OCI-M2 (cell line): ENCODE results near the gene SYT7.

Experiments
- DNase-seq: peaks from one replicate; lab custom pipeline; 2025; ENCODE audit not compliant: unreplicated experiment; lab: John Stamatoyannopoulos, UW

SYT7 gene

DNA sequence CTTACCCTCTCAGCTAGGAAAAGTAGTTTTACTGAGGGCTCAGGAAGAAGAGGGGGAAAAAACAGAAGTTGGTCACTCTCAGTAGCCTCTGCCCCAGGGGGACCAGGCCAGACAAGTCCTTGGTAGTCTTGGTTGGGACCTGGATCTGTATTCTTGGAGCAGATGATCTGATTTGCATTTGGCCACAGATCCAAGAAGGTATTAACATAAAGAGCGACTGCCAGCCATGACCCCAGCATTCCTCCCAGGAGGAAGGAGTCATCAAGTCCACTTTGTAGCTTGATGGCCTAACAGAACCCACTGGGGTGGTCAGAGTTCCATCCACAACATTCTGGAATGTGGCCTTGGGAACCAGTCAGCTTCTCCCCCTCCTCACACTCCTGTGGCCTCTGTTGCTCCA, 78.4 kb downstream of the SYT7 start:
- no peak for DNase-seq

DNA sequence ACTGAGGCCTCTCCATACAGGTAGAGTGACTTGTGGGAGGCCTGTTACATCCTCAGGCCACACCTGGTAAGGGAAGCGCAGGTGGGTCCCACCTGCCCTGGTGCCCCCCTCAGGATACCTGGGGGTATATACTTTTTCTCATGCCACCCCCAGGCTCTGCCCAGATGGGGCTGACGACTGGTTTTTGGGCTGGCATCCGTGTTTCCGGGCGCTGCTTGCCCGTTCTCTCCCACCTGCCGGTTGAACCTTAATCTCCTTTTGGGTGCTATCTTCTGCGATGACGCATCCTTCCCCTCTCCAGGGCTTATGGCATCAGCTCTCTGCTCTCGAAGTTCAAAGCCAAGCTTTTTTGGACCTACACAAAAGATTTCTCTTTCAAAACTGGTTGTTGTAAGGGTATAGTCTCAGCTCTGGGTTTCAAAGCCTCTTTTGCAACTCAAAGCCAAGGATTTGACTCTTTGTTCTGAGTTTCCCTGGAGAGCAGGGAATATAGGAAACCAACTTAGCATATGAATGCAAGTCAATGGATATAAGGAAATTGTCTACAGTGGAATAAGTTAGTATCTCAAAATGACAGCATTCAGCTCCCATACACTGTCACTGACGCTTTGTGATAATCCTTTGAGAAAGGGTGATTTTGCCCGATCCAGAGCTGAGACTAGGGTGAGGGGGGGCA, 80.9 kb downstream of the SYT7 start:
- no peak for DNase-seq

DNA sequence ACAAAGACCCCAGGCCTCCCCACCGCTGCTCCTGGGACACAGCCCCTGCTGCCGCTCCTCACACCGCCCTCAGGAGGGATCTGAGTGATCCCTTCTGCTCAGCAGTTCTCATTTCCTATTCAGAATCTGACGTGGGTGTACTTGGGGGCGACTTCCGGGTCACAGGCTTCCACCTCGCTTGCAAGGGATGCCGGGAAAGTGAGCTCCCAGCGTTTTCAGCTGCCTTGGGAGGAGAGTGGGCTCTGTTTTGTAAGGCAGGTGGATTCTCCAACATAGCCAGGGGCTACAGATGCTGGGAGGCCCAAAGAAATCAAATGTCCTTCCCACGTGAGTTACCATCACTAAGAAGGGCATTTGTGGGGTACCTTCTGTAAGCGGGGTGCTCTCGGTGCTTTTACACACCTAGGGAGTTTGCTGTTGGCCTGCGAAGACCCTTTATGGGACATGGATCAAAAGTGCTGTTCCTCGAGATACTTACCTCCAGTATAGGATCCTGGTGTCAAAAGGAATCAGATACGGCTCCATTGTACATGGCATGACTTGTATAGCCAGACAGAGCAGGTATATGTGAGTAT, 82.0 kb downstream of the SYT7 start:
- no peak for DNase-seq

DNA sequence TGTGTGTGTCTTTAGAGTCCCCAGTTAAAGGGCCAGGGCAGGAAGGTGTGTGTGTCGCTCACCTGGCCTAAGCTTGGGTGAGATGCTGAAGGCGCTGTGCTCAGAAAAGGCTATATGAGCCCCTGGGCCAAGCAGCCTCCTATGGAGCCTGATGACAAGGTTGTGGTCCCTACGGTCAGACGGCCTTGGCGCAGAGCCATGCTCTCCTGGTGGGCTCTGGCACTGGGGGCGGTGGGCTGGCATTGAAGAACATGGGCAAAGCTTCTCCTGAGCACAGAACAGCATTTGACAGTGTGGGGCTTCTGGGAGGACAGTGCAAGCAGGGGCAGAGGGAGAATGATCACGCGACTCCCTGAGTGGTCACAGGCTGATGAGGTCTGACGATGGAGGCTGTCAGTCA, 83.0 kb downstream of the SYT7 start:
- no peak for DNase-seq

DNA sequence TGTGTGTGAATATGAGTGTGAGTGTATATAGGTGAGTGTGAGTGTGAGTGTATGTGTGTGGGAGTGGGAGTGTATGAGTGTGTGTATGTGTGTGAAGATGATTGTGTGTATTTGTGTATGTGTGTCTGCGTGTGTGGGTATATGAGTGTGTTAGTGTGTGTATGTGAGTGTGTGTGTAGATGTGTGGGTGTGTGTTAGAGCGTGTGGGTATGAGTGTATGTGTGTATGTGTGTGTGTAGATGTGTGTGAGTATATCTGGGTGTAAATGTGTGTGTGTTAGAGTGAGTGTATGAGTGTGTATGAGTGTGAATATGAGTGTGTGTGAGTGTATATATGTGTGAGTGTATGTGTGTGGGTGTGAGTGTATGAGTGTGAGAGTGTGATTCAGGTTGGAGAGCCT, 83.4 kb downstream of the SYT7 start:
- DNase-seq, result no peak

DNA sequence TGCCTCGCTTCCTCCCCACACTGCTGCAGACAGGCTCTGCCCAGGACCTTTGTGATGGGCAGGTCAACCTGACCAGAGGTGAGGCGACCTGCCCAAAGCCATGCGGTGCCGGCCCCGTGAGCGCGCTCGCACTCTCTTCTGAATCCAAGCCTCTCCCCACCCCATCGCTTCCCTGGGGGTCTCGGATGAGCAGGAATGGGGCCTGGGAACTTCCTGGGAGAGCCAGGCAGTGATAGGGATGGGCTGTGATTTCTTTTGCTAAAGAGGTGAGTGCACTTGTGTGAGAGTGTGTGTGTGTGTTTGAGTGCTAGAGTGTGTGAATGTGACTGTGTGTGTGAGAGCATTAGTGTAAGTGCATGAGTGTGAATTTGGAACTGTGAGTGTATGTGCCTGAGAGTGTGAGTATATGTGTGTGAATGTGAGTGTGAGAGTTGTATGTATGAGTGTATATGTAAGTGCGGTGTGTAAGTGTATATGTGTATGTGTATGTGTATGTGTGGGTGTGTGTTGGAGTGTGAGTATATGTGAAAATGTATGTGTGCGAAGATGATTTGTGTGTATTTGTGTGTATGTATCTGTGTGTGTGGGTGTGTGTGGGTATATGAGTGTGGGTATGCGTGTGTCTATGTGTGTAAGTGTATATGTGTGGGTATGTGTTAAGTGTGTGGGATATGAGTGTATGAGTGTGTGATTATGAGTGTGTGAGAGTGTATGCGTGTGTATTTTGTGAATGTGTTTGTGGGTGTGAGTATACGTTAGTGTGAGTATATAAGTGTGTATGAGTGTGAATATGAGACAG, 84.1 kb downstream of the SYT7 start:
- no peak for DNase-seq

DNA sequence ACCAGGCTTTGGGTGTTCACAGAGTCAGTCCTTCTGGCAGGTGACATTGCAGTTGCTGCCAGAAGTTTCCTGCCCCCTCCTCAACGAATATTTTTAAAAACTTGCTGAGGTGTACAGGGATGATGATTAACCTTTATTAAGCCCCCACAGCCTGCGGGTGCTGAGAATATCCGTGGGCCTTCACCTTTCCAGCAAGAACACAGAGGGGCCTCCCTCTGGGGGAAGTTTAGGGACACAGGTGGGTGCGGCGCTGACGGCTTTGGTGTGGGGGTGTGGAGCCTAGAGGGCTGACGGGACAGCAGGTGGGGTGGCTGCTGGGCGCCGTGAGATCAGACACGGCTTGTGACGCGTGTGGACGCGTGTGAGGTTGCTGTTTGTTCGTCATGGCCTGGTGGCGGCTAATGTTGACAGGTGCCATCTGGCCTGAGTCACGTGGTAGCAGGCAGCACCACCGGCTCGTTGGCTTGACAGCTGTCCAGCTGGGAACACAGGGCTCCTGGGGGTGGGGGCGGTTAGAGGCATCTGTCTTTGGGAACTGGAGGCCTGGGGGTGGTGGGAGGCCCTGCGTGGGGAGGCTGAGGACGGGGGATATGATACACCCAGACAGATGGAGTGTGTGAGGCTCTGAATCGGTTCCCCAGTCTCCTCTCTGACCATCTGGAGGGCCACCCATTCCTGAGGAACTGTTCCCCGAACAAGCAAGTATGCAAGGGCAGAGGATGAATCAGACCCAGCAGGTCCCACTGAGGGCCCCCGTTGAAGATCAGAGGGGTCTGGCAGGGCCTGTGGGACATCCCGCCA, 84.9 kb downstream of the SYT7 start:
- DNase-seq, result no peak

DNA sequence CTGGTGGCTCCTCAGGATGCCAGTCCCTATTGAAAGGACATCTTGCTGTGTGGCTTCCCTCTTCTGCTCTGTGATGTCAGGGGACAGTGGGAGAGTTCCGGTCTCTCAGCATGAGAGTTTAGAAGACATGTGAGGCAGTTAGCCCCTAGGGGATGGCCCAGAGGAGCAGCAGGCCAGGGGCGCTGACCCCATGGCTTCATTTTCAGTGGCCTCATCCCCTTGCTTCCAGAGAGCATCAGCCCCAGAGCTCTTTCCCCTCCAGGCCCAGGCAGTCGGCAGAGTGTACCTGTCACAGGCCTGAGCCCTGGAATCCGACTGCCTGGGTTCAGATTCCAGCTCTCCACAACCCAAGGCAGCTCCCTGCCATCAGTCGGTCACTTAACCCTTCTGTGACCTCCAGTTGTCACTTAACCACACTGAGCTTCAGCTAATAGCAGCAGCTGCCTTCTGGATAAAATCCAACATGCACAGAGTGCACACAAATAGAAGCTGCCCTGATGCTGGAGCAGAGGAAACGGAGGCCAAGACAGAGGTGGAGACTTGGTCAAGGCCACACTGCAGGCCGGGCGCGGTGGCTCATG, 86.4 kb downstream of the SYT7 start:
- no peak for DNase-seq

DNA sequence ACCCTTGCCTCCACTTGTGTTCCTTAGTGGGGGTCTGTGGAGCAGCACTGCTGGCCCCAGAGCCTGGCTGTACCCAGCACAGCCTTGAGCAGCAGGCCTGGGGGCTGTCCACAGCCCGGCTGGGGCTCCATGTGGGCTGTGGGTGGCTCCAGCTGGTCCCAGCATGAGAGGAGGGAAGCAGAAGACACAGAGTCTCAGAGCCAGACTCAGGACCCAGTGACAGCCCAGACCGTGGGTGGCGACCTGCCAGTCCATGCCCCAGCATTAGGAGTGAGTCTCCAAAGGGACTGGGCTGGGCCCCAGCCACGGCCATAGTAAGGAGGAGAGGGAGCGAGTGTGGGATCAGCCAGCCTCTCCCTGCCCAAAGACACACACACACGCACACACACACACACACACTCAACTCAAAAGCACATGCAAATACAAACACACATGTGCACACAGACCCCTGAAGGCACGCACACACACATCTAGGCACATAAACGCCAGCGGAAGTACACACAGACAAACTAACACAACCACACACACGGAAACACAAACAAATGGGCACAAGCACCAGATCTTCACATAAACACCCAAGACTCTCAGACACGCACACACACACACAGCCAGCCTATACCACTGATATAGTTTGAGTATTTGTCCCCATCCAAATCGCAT, 89.0 kb downstream of the SYT7 start:
- no peak for DNase-seq

DNA sequence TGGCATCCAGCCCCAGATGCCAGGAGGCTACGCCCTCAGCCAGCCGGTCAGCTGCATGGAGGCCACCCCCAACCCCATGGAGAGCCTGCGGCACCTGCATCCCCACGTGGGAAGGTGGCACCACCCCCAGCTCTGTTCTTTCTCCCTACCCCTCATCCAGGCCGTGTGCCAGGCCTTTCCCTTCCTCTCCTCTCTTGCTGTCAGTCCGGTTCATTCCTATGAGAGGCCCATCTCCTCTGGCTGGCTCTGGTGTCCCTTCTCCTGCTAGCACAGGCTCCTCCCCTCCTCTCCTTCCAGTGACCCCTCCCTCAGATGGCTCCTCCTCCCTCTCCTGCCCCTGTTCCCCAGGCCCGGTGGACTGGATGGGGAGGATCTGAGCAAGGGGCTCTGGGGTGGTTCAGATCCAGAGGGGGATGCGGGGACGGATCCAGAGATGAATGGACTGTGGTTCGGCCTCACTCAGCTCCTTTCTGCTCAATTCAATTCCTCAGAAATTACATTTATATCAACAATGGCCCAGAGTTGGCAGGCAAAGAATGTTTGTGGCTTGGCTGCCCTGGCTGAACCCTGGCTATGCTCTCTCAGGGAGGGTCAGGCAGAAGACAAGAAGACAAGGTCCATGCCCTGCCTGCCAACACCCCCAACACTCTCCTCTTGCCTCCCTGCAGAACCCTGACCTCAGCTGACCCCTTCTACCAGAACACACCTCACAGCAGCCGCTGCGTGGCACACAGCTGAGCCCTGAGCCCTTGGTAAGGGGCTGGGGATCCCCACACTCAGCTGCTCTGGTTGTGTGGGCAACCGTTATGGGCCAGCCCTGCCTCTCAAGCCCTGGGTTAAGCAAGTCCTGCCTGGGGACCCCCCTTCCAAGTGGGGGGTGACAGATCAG, 90.8 kb downstream of the SYT7 start:
- DNase-seq, result no peak

DNA sequence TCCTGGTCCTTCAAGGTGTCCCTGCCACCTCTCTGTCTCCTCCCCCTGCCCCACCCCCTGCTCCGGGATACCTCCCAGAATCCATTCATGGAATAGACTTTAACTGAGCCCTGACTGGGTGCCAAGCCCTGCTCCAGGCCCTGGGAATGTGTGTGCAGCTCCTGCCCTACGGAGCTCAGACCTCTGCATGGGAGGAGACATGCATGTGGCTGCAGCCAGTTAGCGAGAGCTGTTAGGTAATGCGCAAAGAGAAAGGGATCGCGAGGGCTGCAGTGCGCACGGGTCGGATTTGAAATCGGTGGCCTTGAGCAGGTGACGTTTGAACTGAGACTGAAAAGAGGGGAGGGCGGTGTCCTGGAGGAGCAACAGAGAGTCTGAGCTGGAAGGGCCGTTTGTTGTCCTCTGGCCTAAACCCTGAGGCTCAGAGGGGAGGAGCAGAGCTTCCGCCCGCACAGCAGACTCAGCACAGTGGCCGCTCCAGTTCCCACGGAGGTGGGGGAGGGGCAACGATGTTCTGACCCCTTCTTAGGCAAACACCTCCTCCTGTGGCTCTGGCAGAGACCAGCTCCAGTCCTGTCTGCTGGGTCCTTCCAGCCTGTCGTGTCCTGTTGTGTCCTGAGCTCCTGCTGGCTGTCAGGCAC, 92.1 kb downstream of the SYT7 start:
- DNase-seq, result no peak

DNA sequence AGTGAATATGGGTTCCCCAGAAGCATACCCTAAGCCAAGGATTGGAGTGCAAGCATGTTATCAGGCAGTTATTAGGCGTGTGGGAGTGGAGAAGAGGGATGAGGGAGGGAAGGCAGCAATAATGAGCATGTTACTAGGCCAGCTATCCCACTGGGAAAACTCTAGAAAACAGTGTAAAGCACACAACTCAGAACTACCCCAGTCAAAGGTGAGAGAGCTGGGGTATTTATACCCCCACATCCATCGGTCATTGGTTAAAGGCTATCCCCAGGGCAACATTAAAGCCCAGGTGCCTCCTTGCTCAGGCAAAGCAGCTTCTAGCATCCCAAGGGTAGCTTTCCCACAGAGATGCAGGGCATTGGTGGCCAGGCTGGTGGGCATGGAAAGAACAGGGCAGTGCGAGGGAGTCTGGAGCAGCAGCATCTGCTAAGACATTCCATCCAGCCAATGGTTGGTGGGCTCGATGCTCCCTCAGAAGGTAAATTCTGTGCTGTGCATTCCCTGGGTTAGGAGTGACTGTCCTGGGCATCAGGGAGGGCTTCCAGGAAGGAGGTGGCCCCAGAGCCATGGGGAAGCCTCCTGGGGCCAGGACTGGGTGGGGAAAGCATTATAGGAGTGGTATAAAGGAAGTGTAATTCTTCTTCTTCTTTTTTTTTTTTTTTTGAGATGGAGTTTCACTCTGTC, 93.4 kb downstream of the SYT7 start:
- DNase-seq, result no peak

DNA sequence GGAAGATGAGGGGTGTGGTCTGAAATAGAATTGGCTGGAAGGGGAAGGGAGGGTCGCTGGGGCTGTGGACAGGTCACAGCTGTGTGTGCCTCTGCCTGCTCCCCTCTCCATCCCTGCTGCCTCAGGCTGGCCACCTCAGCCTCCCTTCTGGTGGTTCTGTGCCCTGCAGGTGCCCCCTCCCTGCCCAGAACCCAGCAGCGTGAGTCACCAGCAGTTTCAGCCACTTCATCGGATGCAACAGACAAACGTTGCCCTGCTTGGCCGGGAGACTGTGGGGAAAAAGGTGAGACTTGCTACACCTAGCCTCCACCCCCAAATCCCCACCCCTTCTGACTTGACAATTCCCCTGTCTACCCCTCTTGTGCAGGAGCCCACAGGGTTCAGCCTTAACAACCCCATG, 94.1 kb downstream of the SYT7 start:
- DNase-seq, result no peak

DNA sequence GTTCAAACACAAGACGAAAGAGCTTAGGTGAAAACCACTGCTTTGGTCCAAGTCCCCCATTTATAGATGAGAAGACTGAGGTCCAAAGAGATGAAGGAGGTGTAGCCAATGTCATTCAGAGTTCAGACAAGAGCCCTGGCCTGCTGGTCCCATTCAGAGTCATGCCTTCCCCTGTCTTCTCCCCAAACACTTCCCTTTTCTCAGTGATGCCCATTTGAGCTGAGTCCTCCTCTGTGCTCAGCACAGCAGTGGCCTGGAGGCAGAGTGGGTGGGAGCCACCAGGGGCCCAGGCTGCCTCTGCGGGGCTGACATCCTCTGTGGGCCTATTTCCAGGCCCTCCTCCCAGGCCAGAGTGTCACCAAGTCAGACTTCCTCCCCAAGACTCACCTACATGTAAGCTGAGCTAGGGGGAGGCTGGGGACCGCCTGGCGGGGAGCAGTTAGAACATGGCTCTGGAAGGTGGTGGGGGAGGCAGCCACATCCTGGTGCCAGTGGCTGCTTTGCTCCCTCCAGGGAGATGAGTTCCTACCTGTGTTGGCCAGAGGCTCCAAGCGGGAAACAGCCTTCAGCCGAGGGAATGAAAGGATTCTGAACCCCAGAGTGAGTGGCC, 94.8 kb downstream of the SYT7 start:
- DNase-seq, result no peak

DNA sequence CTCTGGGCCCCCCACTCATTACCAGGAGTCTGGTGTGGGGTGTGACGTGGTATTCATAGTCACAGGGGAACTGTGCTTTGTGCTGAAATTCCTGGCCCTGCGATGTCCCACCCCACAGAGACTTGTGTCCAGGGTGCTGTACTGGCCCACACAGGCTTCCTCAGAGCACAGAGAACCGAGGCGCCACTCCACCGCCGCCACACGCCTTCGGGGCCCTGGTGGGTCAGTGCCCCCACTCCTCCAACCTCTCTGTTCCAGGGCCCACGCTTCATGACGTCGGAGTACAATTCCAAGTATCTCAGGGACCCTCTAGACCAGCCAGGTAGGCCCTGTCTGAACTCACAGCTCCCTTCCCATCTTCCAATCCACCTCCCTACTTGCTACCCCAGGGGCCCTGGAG, 95.8 kb downstream of the SYT7 start:
- DNase-seq, result no peak

DNA sequence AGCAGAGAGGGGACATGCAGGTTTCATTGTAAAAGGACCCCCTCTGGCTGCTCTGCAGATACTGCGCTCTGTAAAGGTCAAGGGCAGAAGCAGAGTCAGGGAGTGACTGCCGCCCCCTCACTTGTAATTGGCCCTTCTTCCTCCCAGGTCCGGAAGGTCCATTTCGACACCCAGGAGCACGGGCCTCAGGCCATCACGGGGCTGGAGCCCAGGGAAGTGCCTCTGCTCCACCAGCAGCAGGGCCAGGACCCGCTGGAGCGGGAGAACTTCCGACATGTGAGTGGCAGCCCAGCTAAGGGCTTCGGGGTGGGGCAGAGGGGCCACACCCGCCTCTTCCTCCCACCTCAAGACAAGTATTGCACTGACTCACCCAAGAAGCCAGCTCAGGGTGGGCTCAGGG, 96.3 kb downstream of the SYT7 start:
- DNase-seq, result no peak

DNA sequence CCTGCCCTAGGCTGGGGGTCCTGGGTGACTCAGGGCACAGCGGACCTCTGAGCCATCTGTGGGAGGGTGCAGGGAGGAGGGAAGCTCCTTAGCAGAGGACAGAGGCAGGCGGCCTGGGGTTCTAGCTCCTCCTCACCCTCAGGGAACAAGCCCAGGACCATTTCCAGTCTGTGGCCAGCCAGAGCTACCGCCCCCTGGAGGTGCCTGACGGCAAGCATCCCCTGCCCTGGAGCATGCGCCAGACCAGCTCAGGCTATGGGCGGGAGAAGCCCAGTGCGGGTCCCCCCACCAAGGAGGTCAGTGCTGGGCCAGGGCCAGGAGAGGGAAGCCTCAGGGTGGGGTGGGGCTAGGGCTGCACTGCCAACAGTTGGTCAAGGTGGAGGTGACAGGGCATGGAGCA, 98.4 kb downstream of the SYT7 start:
- DNase-seq, result no peak

DNA sequence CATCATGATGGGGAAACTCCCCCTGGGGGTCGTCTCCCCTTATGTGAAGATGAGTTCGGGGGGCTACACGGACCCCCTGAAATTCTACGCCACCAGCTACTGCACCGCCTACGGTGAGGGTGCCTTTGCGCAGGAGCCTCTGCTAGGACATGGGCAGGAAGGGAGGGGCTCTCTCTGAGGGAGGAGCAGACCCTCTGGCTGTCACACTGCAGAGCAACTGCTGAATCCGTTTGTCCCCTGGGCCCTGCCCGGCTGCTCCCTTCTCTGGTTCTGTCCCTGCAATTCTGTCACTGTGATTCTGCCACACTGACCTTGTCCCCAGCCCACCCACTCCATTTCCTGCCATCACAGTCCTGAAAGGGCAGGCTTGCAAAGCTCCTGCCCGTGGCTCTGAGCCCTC, 99.1 kb downstream of the SYT7 start:
- no peak for DNase-seq
